Measurements from ENCODE around the gene DPP6.

The DPP6 gene

GRCh38 chr7:154610903-154611302 is 558.7 kb downstream of the DPP6 start:
- Histone ChIP-seq H3K4me3 (ENCODE audit: low read depth, low read length) (no peak overlapping the region), H3K9me3 (ENCODE audit: control insufficient read depth, insufficient read depth, low read depth, low read length) (no peaks in the 10 kb centered on the region), H3K27me3 (ENCODE audit: control insufficient read depth, insufficient read depth, low read length) (no peaks in the 10 kb centered on the region), H3K9ac (ENCODE audit: low read length) (no peak overlapping the region), H3K27ac (ENCODE audit: low read depth, low read length) (no peak overlapping the region), H3K4me1 (ENCODE audit: control insufficient read depth, insufficient read depth, low read length) (no peaks in the 10 kb centered on the region), H3K36me3 (ENCODE audit: control insufficient read depth, insufficient read depth, low read length) (no peaks in the 10 kb centered on the region)

DNA sequence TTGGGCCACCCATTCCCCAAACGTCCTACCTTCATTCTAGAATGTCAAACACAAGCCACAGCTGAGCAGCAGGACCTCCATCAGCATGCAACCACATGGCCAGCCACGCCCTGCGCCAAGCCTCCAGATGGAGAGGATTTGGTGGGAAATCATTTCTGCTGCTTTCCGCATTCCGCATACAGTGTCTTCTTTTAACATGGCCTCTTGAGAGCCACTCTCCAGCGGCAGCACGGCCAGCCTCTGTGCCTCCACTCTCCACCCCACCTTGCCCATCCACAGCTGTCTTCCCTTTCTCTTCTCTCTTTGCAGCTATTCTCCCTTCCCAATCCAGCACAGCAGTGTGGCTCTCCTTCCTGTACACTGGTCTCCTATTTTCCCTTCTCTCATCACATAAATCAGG is 561.6 kb downstream of the DPP6 start:
- no peaks in the 10 kb centered on the region for H3K9me3 ChIP-seq (ENCODE audit: control insufficient read depth, insufficient read depth, low read depth, low read length)
- no peaks in the 10 kb centered on the region for H3K4me1 ChIP-seq (ENCODE audit: control insufficient read depth, insufficient read depth, low read length)

GRCh38 chr7:154620141-154620755 is 568.0 kb downstream of the DPP6 start:
- no peak overlapping the region for H3K9ac ChIP-seq (ENCODE audit: low read length)
- no peak overlapping the region for H3K4me3 ChIP-seq (ENCODE audit: low read depth, low read length)
- no peaks in the 10 kb centered on the region for H3K36me3 ChIP-seq (ENCODE audit: control insufficient read depth, insufficient read depth, low read length)
- H3K27ac ChIP-seq (ENCODE audit: low read depth, low read length) = no peak overlapping the region
- H3K9me3 ChIP-seq (ENCODE audit: control insufficient read depth, insufficient read depth, low read depth, low read length) = no peaks in the 10 kb centered on the region
- H3K27me3 ChIP-seq (ENCODE audit: control insufficient read depth, insufficient read depth, low read length) = peaks cover 1% of the 10 kb centered on the region; the same call in 1 of the 2 replicates
- no peaks in the 10 kb centered on the region for H3K4me1 ChIP-seq (ENCODE audit: control insufficient read depth, insufficient read depth, low read length)

More for the DNA sequence above, 561.6 kb downstream of the DPP6 start:
- Histone ChIP-seq H3K36me3 (ENCODE audit: control insufficient read depth, insufficient read depth, low read length) (no peaks in the 10 kb centered on the region), H3K27me3 (ENCODE audit: control insufficient read depth, insufficient read depth, low read length) (no peaks in the 10 kb centered on the region), H3K27ac (ENCODE audit: low read depth, low read length) (no peak overlapping the region), H3K4me3 (ENCODE audit: low read depth, low read length) (no peak overlapping the region), H3K9ac (ENCODE audit: low read length) (no peak overlapping the region)

DNA sequence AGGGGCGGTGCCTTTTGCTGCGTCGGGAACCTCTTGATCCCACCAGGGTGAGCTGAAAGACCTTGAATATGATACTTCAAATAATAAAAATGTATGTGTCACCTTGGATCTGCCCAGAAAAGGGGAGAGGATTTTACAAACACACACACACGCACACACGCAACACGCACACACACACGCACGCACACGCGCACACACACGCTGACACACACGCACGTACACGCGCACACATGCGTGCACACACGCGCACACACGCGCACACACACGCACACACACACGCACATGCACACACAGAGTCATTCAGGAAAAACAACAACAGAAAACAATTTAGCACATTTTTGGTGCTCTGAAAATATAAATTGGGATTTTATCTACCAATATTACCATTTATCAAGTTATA is 571.2 kb downstream of the DPP6 start:
- H3K4me1 ChIP-seq (ENCODE audit: control insufficient read depth, insufficient read depth, low read length) = no peaks in the 10 kb centered on the region
- H3K9ac ChIP-seq (ENCODE audit: low read length) = no peak overlapping the region
- no peaks in the 10 kb centered on the region for H3K9me3 ChIP-seq (ENCODE audit: control insufficient read depth, insufficient read depth, low read depth, low read length)
- H3K27ac ChIP-seq (ENCODE audit: low read depth, low read length) = no peak overlapping the region
- H3K27me3 ChIP-seq (ENCODE audit: control insufficient read depth, insufficient read depth, low read length) = peaks cover 5% of the 10 kb centered on the region; the same call in 1 of the 2 replicates
- H3K4me3 ChIP-seq (ENCODE audit: low read depth, low read length) = no peak overlapping the region
- H3K36me3 ChIP-seq (ENCODE audit: control insufficient read depth, insufficient read depth, low read length) = no peaks in the 10 kb centered on the region

DNA sequence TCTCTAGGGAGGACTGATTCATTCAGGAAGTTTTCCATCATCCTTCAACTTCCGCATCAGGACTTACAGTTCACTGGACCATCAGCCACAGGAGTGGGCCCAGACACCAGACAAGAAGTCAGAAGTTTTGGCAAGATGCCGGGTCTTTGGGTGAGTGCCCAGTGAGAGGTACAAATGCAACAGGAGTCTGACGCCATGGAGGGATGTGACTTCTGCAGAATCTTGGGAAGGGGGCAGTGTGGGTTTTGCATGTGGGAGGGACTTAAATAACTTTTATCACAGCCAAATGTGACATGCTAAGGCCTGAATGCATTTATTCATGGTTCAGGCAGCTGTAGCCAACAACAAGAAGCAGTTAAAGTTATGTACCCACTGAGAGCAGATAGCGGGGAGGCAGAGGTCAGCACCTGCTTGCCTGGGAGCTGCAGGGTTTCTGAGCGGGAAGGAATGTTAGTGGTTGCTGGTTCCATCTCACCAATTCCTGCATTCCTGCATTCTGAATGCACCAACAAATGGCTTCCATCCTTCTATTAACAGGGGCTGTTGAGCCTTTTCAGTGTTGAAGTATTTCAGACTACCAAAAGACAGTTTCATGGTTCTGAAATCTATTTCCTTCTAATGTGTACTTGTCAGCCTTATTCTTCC is 575.6 kb downstream of the DPP6 start:
- H3K4me3 ChIP-seq (ENCODE audit: low read depth, low read length) = no peak overlapping the region

DNA sequence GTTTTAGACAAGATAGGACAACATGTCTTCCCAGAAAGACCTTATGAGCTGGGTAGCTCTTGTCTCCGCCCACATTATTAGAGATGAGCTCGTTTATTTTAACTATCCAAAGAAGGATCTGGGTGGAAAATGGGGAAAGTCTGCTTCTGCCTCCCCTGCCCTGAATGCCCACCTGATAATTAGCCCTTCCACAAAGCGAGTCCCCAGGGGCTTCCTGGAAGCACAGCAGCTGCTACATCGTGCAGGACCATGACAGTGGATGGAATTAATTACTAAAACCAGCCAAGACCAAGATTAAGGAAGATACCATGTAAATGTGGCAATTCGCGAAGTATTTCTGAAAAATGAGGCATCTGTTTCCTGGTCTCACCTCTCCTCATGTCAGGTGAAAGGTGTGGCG is 576.4 kb downstream of the DPP6 start:
- H3K4me1 ChIP-seq (ENCODE audit: control insufficient read depth, insufficient read depth, low read length) = no peaks in the 10 kb centered on the region
- no peaks in the 10 kb centered on the region for H3K36me3 ChIP-seq (ENCODE audit: control insufficient read depth, insufficient read depth, low read length)
- peaks cover 5% of the 10 kb centered on the region; the same call in 1 of the 2 replicates for H3K27me3 ChIP-seq (ENCODE audit: control insufficient read depth, insufficient read depth, low read length)
- H3K4me3 ChIP-seq (ENCODE audit: low read depth, low read length) = no peak overlapping the region
- H3K9me3 ChIP-seq (ENCODE audit: control insufficient read depth, insufficient read depth, low read depth, low read length) = no peaks in the 10 kb centered on the region
- H3K9ac ChIP-seq (ENCODE audit: low read length) = no peak overlapping the region
- no peak overlapping the region for H3K27ac ChIP-seq (ENCODE audit: low read depth, low read length)

More for the DNA sequence above, 575.6 kb downstream of the DPP6 start:
- Histone ChIP-seq H3K36me3 (ENCODE audit: control insufficient read depth, insufficient read depth, low read length) (no peaks in the 10 kb centered on the region), H3K9me3 (ENCODE audit: control insufficient read depth, insufficient read depth, low read depth, low read length) (no peaks in the 10 kb centered on the region), H3K27me3 (ENCODE audit: control insufficient read depth, insufficient read depth, low read length) (peaks cover 5% of the 10 kb centered on the region; the same call in 1 of the 2 replicates), H3K4me1 (ENCODE audit: control insufficient read depth, insufficient read depth, low read length) (no peaks in the 10 kb centered on the region), H3K9ac (ENCODE audit: low read length) (no peak overlapping the region), H3K27ac (ENCODE audit: low read depth, low read length) (no peak overlapping the region)

- Histone ChIP-seq H3K4me1 (ENCODE audit: control insufficient read depth, insufficient read depth, low read length) (no peaks in the 10 kb centered on the region), H3K9me3 (ENCODE audit: control insufficient read depth, insufficient read depth, low read depth, low read length) (peaks cover 3% of the 10 kb centered on the region; the same call in 1 of the 2 replicates), H3K9ac (ENCODE audit: low read length) (no peak overlapping the region), H3K27me3 (ENCODE audit: control insufficient read depth, insufficient read depth, low read length) (no peaks in the 10 kb centered on the region), H3K27ac (ENCODE audit: low read depth, low read length) (no peak overlapping the region), H3K36me3 (ENCODE audit: control insufficient read depth, insufficient read depth, low read length) (no peaks in the 10 kb centered on the region), H3K4me3 (ENCODE audit: low read depth, low read length) (no peak overlapping the region)
Observed at GRCh38 chr7:154631162-154631561, 579.0 kb downstream of the DPP6 start.

GRCh38 chr7:154633641-154634040 is 581.4 kb downstream of the DPP6 start:
- no peak overlapping the region for H3K27ac ChIP-seq (ENCODE audit: low read depth, low read length)
- H3K9ac ChIP-seq (ENCODE audit: low read length) = no peak overlapping the region
- H3K27me3 ChIP-seq (ENCODE audit: control insufficient read depth, insufficient read depth, low read length) = no peaks in the 10 kb centered on the region
- no peaks in the 10 kb centered on the region for H3K4me1 ChIP-seq (ENCODE audit: control insufficient read depth, insufficient read depth, low read length)
- peaks cover 3% of the 10 kb centered on the region; the same call in 1 of the 2 replicates for H3K9me3 ChIP-seq (ENCODE audit: control insufficient read depth, insufficient read depth, low read depth, low read length)
- H3K36me3 ChIP-seq (ENCODE audit: control insufficient read depth, insufficient read depth, low read length) = no peaks in the 10 kb centered on the region
- no peak overlapping the region for H3K4me3 ChIP-seq (ENCODE audit: low read depth, low read length)

GRCh38 chr7:154638286-154638685 is 586.1 kb downstream of the DPP6 start:
- Histone ChIP-seq H3K4me3 (ENCODE audit: low read depth, low read length) (no peak overlapping the region), H3K9ac (ENCODE audit: low read length) (no peak overlapping the region), H3K9me3 (ENCODE audit: control insufficient read depth, insufficient read depth, low read depth, low read length) (peaks cover 3% of the 10 kb centered on the region; the same call in 1 of the 2 replicates), H3K36me3 (ENCODE audit: control insufficient read depth, insufficient read depth, low read length) (no peaks in the 10 kb centered on the region), H3K27me3 (ENCODE audit: control insufficient read depth, insufficient read depth, low read length) (no peaks in the 10 kb centered on the region), H3K27ac (ENCODE audit: low read depth, low read length) (no peak overlapping the region), H3K4me1 (ENCODE audit: control insufficient read depth, insufficient read depth, low read length) (no peaks in the 10 kb centered on the region)

- H3K4me1 ChIP-seq (ENCODE audit: control insufficient read depth, insufficient read depth, low read length) = no peaks in the 10 kb centered on the region
- no peak overlapping the region for H3K27ac ChIP-seq (ENCODE audit: low read depth, low read length)
- no peaks in the 10 kb centered on the region for H3K27me3 ChIP-seq (ENCODE audit: control insufficient read depth, insufficient read depth, low read length)
- no peak overlapping the region for H3K4me3 ChIP-seq (ENCODE audit: low read depth, low read length)
- H3K36me3 ChIP-seq (ENCODE audit: control insufficient read depth, insufficient read depth, low read length) = no peaks in the 10 kb centered on the region
- peaks cover 3% of the 10 kb centered on the region; the same call in 1 of the 2 replicates for H3K9me3 ChIP-seq (ENCODE audit: control insufficient read depth, insufficient read depth, low read depth, low read length)
- H3K9ac ChIP-seq (ENCODE audit: low read length) = no peak overlapping the region
Observed at GRCh38 chr7:154640266-154640865, 588.2 kb downstream of the DPP6 start.

- Histone ChIP-seq H3K4me3 (ENCODE audit: low read depth, low read length) (no peak overlapping the region), H3K9me3 (ENCODE audit: control insufficient read depth, insufficient read depth, low read depth, low read length) (no peaks in the 10 kb centered on the region), H3K4me1 (ENCODE audit: control insufficient read depth, insufficient read depth, low read length) (no peaks in the 10 kb centered on the region), H3K27me3 (ENCODE audit: control insufficient read depth, insufficient read depth, low read length) (no peaks in the 10 kb centered on the region), H3K27ac (ENCODE audit: low read depth, low read length) (no peak overlapping the region), H3K9ac (ENCODE audit: low read length) (no peak overlapping the region), H3K36me3 (ENCODE audit: control insufficient read depth, insufficient read depth, low read length) (no peaks in the 10 kb centered on the region)
Observed at GRCh38 chr7:154640917-154641316, 588.7 kb downstream of the DPP6 start.
